Esophagus muscularis mucosa (tissue), 4 donors: Measurements from ENCODE around the gene CBLN3. TPM values are rescaled to one million over a fixed set of nuclear protein-coding genes. Genes with fewer than 3 reads are reported as not detected.

Source experiments
- DNase-seq: peaks from one replicate; pipeline ENCODE4 v3.0.0-alpha.2; 2017; ENCODE audit errors: extremely low spot score
- H3K27ac ChIP-seq, 4 donors: fragments of 200-600 bp; sonication (generic); replicated peaks in 1 of 4; 1 replicate in 3 of 4; 2 replicates in 1 of 4; pipeline ENCODE4 v1.5.1; 2016 to 2019; ENCODE audit warnings: mild to moderate bottlenecking in 1 of 4
- H3K27me3 ChIP-seq, 4 donors: fragments of 200-600 bp; sonication (generic); one replicate each; pipeline versions ENCODE4 v1.5.1 to v1.6.0; 2016 to 2019
- H3K36me3 ChIP-seq, 4 donors: fragments of 200-600 bp; sonication (generic); one replicate each; pipeline ENCODE4 v1.5.1; 2016 to 2019
- H3K4me1 ChIP-seq, 4 donors: fragments of 200-600 bp; sonication (generic); one replicate each; pipeline ENCODE4 v1.5.1; 2016 to 2019
- H3K4me3 ChIP-seq, 4 donors: fragments of 200-600 bp; sonication (generic); 1 replicate in 2 of 4; 2 replicates in 2 of 4; pipeline ENCODE4 v1.5.1; 2016 to 2019; ENCODE audit warnings: mild to moderate bottlenecking in 4 of 4, moderate library complexity in 1 of 4
- H3K9me3 ChIP-seq, 4 donors: fragments of 200-600 bp; sonication (generic); 1 replicate in 3 of 4; 2 replicates in 1 of 4; pipeline ENCODE4 v1.5.1; 2016 to 2019
- CTCF ChIP-seq, 3 experiments: fragments of 200-600 bp in 2 of 3; fragments of 450-650 bp in 1 of 3; sonication (generic) in 2 of 3; IDR thresholded peaks; one replicate each; pipeline ENCODE4 v1.5.1; 2017 to 2019; ENCODE audit warnings: antibody characterized with exemption in 3 of 3, mild to moderate bottlenecking in 2 of 3, moderate library complexity in 1 of 3
- EP300 ChIP-seq: sonication (generic); formaldehyde crosslinking; IDR thresholded peaks from one replicate; pipeline ENCODE4 v1.6.1; 2017; ENCODE audit warnings: antibody characterized with exemption
- POLR2A ChIP-seq: fragments of 450-650 bp; IDR thresholded peaks from one replicate; pipeline ENCODE4 v1.6.1; 2017; ENCODE audit warnings: antibody characterized with exemption, moderate library complexity, mild to moderate bottlenecking, low read depth
- POLR2AphosphoS5 ChIP-seq, 2 donors: sonication (generic); formaldehyde crosslinking; IDR thresholded peaks; one replicate each; pipeline ENCODE4 v1.6.1; 2017; ENCODE audit warnings: antibody characterized with exemption in 2 of 2
- WGBS: methylation state at CpG from one replicate; pipeline ENCODE4 v1.1.5; 2018; 5-methylcytosine and 5-hydroxymethylcytosine counted together
- intact Hi-C: fragments of 100-400 bp; cut with DNase I; formaldehyde crosslinking; loops from one replicate; pipeline ENCODE4 v1.15.1; 2023
- total RNA-seq, 4 donors: library from RNA; depleted of rRNA; stranded (reverse); fragments of >200 nt; gene quantifications; one replicate each; pipeline versions ENCODE4 v1.1.0 to v1.2.1, GENCODE V29; 2016

Gene CBLN3
- total RNA-seq, 4 donors from 2014 or later = 1.2 to 2.2 (median 1.9) TPM

GRCh38 chr14:24439830-24440605 lies 10.6 kb upstream of the CBLN3 start:
- WGBS = 69% methylated on average over 13 of the region's 15 CpGs
- Histone ChIP-seq H3K27ac (peak overlapping the region; percentile 53 to 100 (median 98)), H3K9me3 (no peaks in the 10 kb centered on the region), H3K4me1 (peaks cover 57 to 71% (median 62%) of the 10 kb centered on the region in 4 donors), H3K27me3 (no peaks in the 10 kb centered on the region), H3K4me3 (no peak overlapping the region), H3K36me3 (peaks cover 26 to 61% (median 50%) of the 10 kb centered on the region in 4 donors)
- peak; percentile 74 for DNase-seq
- intact Hi-C loops = loop anchor here (5.0 to 10.0 kb wide), 4 partner anchors 128 to 1135 kb away; partner anchors contain the start of genes BCL2L2, EMC9, LTB4R and LTB4R2
- no peak for TF ChIP-seq EP300
- no peak for TF ChIP-seq POLR2A
- no peak for TF ChIP-seq CTCF (IDR thresholded peaks at IDR 0.05)
- peak in 1 of 2 donors; percentile 50 for TF ChIP-seq POLR2AphosphoS5 (IDR thresholded peaks at IDR 0.05)

- no peaks in the 10 kb centered on the region for H3K9me3 ChIP-seq
- peaks cover 57 to 71% (median 62%) of the 10 kb centered on the region in 4 donors for H3K4me1 ChIP-seq
- TF ChIP-seq EP300 = no peak
- TF ChIP-seq POLR2AphosphoS5 (IDR thresholded peaks at IDR 0.05) = no peak
- no peak for TF ChIP-seq CTCF (IDR thresholded peaks at IDR 0.05)
- no peak for TF ChIP-seq POLR2A
- DNase-seq = peak; percentile 64
- H3K27ac ChIP-seq = peak overlapping the region in 1 of 4 donors; percentile 22
- 64% methylated on average over 1 of the region's 1 CpG for WGBS
- H3K4me3 ChIP-seq = no peak overlapping the region
- intact Hi-C loops = loop anchor here (5.0 to 10.0 kb wide), 2 partner anchors 127 to 294 kb away; partner anchors contain the start of genes EMC9, LTB4R, LTB4R2 and PSME2
- no peaks in the 10 kb centered on the region for H3K27me3 ChIP-seq
- H3K36me3 ChIP-seq = peaks cover 26 to 68% (median 54%) of the 10 kb centered on the region in 4 donors
Observed at GRCh38 chr14:24439257-24439656, 9.8 kb upstream of the CBLN3 start.

GRCh38 chr14:24438223-24439097 lies 9.0 kb upstream of the CBLN3 start:
- TF ChIP-seq POLR2AphosphoS5 (IDR thresholded peaks at IDR 0.05) = no peak
- no peak overlapping the region for H3K4me3 ChIP-seq
- peak overlapping the region in 1 of 4 donors; percentile 22 for H3K27ac ChIP-seq
- no peaks in the 10 kb centered on the region for H3K27me3 ChIP-seq
- H3K36me3 ChIP-seq = peaks cover 28 to 75% (median 58%) of the 10 kb centered on the region in 4 donors
- WGBS = 60% methylated on average over 9 of the region's 9 CpGs
- peak; percentile 37 for DNase-seq
- intact Hi-C loops = loop anchor here (5.0 to 10.0 kb wide), 2 partner anchors 126 to 294 kb away; partner anchors contain the start of genes EMC9, LTB4R, LTB4R2 and PSME2
- peaks cover 55 to 69% (median 60%) of the 10 kb centered on the region in 4 donors for H3K4me1 ChIP-seq
- H3K9me3 ChIP-seq = no peaks in the 10 kb centered on the region

- no peak for DNase-seq
- H3K9me3 ChIP-seq = no peaks in the 10 kb centered on the region
- H3K4me1 ChIP-seq = peaks cover 54 to 69% (median 60%) of the 10 kb centered on the region in 4 donors
- 57% methylated on average over 2 of the region's 2 CpGs for WGBS
- peaks cover 36 to 83% (median 66%) of the 10 kb centered on the region in 4 donors for H3K36me3 ChIP-seq
- H3K4me3 ChIP-seq = no peak overlapping the region
- intact Hi-C loops = loop anchor here (2.0 to 10.0 kb wide), 3 partner anchors 105 to 293 kb away; partner anchors contain the start of genes EMC9, LTB4R, LTB4R2 and PSME2
- no peaks in the 10 kb centered on the region for H3K27me3 ChIP-seq
- TF ChIP-seq EP300 = no peak
- no peak for TF ChIP-seq CTCF (IDR thresholded peaks at IDR 0.05)
- peak in 1 of 2 donors; percentile 9 for TF ChIP-seq POLR2AphosphoS5 (IDR thresholded peaks at IDR 0.05)
- TF ChIP-seq POLR2A = no peak
- H3K27ac ChIP-seq = peak overlapping the region; percentile 44 to 77 (median 66)
Observed at GRCh38 chr14:24437736-24438067, 8.2 kb upstream of the CBLN3 start.
